Endothelial cell (in vitro differentiated cells): ENCODE measurements around the gene C5AR1. TPM values are rescaled to one million over a fixed set of nuclear protein-coding genes. Genes with fewer than 3 reads are reported as not detected.
"Not testable (repeated sequence)": the region's sequence is repeated elsewhere in the genome, so short reads cannot be mapped to it uniquely, and the experiment has no call there.

Source experiments
- DNase-seq: peaks from one replicate; pipeline ENCODE4 v3.0.0; 2021; ENCODE audit warnings: low spot score
- H3K27ac Mint-ChIP-seq: one replicate; pipeline ENCODE4 v1.8.0; 2021; ENCODE audit warnings: mixed read lengths, inconsistent platforms; ENCODE audit not compliant: unreplicated experiment
- H3K27me3 Mint-ChIP-seq: one replicate; pipeline ENCODE4 v1.8.0; 2021; ENCODE audit warnings: mild to moderate bottlenecking, moderate library complexity, mixed read lengths, inconsistent platforms; ENCODE audit not compliant: unreplicated experiment
- H3K36me3 Mint-ChIP-seq: one replicate; pipeline ENCODE4 v1.8.0; 2021; ENCODE audit warnings: mild to moderate bottlenecking, low read depth, mixed read lengths, inconsistent platforms; ENCODE audit not compliant: unreplicated experiment
- H3K4me1 Mint-ChIP-seq: one replicate; pipeline ENCODE4 v1.8.0; 2021; ENCODE audit warnings: mild to moderate bottlenecking, mixed read lengths, inconsistent platforms; ENCODE audit not compliant: unreplicated experiment
- H3K4me3 Mint-ChIP-seq: one replicate; pipeline ENCODE4 v1.8.0; 2021; ENCODE audit warnings: mild to moderate bottlenecking, mixed read lengths, inconsistent platforms; ENCODE audit not compliant: unreplicated experiment
- H3K9me3 Mint-ChIP-seq: one replicate; pipeline ENCODE4 v1.8.0; 2021; ENCODE audit warnings: mixed read lengths, inconsistent platforms; ENCODE audit not compliant: unreplicated experiment
- CTCF ChIP-seq: fragments of 200-600 bp; sonication (generic); IDR thresholded peaks from one replicate; pipeline ENCODE4 v1.5.0; 2021; ENCODE audit warnings: antibody characterized with exemption; ENCODE audit not compliant: unreplicated experiment
- total RNA-seq: library from RNA; stranded (reverse); fragmentation: NEBNext Ultra II Directional; extraction: Animal tissue kit (Norgen Biotek cat#: 25700); gene quantifications from one replicate; pipeline ENCODE4 v1.2.1, GENCODE V29; 2021; ENCODE audit not compliant: unreplicated experiment

Gene C5AR1
- total RNA-seq, 1 donor from 2014 or later = 0.56 TPM

GRCh38 chr19:47343194-47343802 is 33.6 kb downstream of the C5AR1 start:
- H3K36me3 Mint-ChIP-seq = no peaks in the 10 kb centered on the region
- no peak for TF ChIP-seq CTCF
- H3K9me3 Mint-ChIP-seq = no peaks in the 10 kb centered on the region
- no peaks in the 10 kb centered on the region for H3K4me1 Mint-ChIP-seq
- DNase-seq = no peak
- no peak overlapping the region for H3K4me3 Mint-ChIP-seq
- no peak overlapping the region for H3K27ac Mint-ChIP-seq
- H3K27me3 Mint-ChIP-seq = peaks cover 12% of the 10 kb centered on the region

- Mint-ChIP-seq H3K27me3 (peaks cover 13% of the 10 kb centered on the region), H3K27ac (no peak overlapping the region), H3K36me3 (no peaks in the 10 kb centered on the region), H3K9me3 (no peaks in the 10 kb centered on the region), H3K4me1 (peaks cover 4% of the 10 kb centered on the region), H3K4me3 (no peak overlapping the region)
- DNase-seq = no peak
- TF ChIP-seq CTCF = no peak
Measured at GRCh38 chr19:47344425-47344824, 34.8 kb downstream of the C5AR1 start.

GRCh38 chr19:47346024-47346423 is 36.4 kb downstream of the C5AR1 start:
- peaks cover 15% of the 10 kb centered on the region for H3K4me1 Mint-ChIP-seq
- not testable (repeated sequence) for H3K27ac Mint-ChIP-seq, H3K4me3 Mint-ChIP-seq, H3K9me3 Mint-ChIP-seq, DNase-seq, H3K36me3 Mint-ChIP-seq
- peaks cover 11% of the 10 kb centered on the region for H3K27me3 Mint-ChIP-seq

- TF ChIP-seq CTCF = peak; percentile 98
- peaks cover 18% of the 10 kb centered on the region for H3K4me1 Mint-ChIP-seq
- peak within 1 kb of the TSS; percentile 99 for H3K4me3 Mint-ChIP-seq
- DNase-seq = peak; percentile 97
- H3K36me3 Mint-ChIP-seq = no peaks in the 10 kb centered on the region
- H3K9me3 Mint-ChIP-seq = no peaks in the 10 kb centered on the region
- peaks cover 7% of the 10 kb centered on the region for H3K27me3 Mint-ChIP-seq
- peak within 1 kb of the TSS; percentile 64 for H3K27ac Mint-ChIP-seq
Measured at GRCh38 chr19:47348819-47349795, 39.4 kb downstream of the C5AR1 start, which contains the start of gene DHX34. TSS of gene DHX34 (plus strand) at chr19:47349315. CDS start at chr19:47353031, 3,716 bp downstream.

GRCh38 chr19:47350630-47351029 is 41.0 kb downstream of the C5AR1 start:
- Mint-ChIP-seq H3K27ac (peak overlapping the region; percentile 0), H3K36me3 (peaks cover 5% of the 10 kb centered on the region)

More at GRCh38 chr19:47350630-47351029, 41.0 kb downstream of the C5AR1 start:
- TF ChIP-seq CTCF = no peak
- Mint-ChIP-seq H3K4me3 (peak overlapping the region; percentile 4), H3K4me1 (peaks cover 18% of the 10 kb centered on the region), H3K9me3 (no peaks in the 10 kb centered on the region), H3K27me3 (peaks cover 7% of the 10 kb centered on the region)
- no peak for DNase-seq
